ENCODE measurements around the gene ATG7.

DNA sequence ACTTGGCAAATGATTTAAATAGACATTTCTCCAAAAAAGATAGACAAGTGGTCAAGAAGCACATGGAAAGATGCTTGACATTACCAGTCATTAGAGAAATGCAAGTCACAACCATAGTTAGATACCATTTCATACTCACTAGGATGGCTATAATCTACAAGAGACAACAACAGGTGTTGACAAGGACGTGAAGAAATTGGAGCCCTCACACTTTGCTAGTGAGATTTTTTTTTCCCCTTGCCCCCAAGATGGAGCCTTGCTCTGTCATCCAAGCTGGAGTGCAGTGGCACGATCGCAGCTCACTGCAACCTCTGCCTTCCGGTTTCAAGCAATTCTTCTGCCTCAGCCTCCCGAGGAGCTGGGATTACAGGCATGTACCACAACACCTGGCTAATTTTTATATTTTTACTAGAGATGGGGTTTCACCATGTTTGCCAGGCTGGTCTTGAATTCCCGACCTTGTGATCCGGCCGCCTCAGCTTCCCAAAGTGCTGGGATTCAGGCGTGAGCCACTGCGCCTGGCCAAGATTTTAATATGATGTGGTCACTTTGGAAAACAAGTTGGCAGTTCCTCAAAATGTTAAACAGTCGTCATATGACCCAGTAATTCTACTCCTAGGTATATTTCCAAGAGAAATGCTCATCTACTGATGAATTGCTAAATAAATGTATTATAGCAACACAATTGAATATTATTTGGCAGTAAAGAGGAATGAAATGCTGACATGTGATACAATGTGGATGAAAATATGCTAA, 103.3 kb downstream of the ATG7 start:
- TF ChIP-seq, protein P1, sequence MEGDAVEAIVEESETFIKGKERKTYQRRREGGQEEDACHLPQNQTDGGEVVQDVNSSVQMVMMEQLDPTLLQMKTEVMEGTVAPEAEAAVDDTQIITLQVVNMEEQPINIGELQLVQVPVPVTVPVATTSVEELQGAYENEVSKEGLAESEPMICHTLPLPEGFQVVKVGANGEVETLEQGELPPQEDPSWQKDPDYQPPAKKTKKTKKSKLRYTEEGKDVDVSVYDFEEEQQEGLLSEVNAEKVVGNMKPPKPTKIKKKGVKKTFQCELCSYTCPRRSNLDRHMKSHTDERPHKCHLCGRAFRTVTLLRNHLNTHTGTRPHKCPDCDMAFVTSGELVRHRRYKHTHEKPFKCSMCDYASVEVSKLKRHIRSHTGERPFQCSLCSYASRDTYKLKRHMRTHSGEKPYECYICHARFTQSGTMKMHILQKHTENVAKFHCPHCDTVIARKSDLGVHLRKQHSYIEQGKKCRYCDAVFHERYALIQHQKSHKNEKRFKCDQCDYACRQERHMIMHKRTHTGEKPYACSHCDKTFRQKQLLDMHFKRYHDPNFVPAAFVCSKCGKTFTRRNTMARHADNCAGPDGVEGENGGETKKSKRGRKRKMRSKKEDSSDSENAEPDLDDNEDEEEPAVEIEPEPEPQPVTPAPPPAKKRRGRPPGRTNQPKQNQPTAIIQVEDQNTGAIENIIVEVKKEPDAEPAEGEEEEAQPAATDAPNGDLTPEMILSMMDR (IDR thresholded peaks at IDR 0.05; ENCODE audit: low read depth, low read length, poor library complexity, severe bottlenecking), result no peak
- TF ChIP-seq EZH2phosphoT487 (IDR thresholded peaks at IDR 0.05; ENCODE audit: borderline replicate concordance, low read length), result no peak

Measured in DOHH2 (cell line).